WERI-Rb-1 (cell line): ENCODE data around the gene YKT6.

ENCODE experiments used
- DNase-seq: peaks from one replicate; pipeline ENCODE4 v3.0.0-alpha.2; 2020
- H3K27ac ChIP-seq: fragments of 250-450 bp; sonication (Bioruptor Pico); 2 replicates; pipeline ENCODE4 v1.5.1; 2020; ENCODE audit warnings: mild to moderate bottlenecking, moderate library complexity
- H3K27me3 ChIP-seq: fragments of 250-450 bp; sonication (Bioruptor Pico); 2 replicates; pipeline ENCODE4 v1.5.1; 2021; ENCODE audit warnings: mild to moderate bottlenecking, low read depth, moderate library complexity; ENCODE audit not compliant: insufficient read depth, severe bottlenecking
- H3K36me3 ChIP-seq: fragments of 250-450 bp; sonication (Bioruptor Pico); 2 replicates; pipeline ENCODE4 v1.5.1; 2020; ENCODE audit warnings: mild to moderate bottlenecking, moderate library complexity
- H3K4me3 ChIP-seq: 2 replicates; pipeline ENCODE4 v1.5.1; 2011; ENCODE audit warnings: low read depth, mild to moderate bottlenecking, control low read depth, low read length
- H3K9me3 ChIP-seq: fragments of 250-450 bp; sonication (Bioruptor Pico); 2 replicates; pipeline ENCODE4 v1.5.1; 2021; ENCODE audit warnings: mild to moderate bottlenecking, moderate library complexity; ENCODE audit not compliant: severe bottlenecking
- TF ChIP-seq, protein P1 (sequence below): IDR thresholded peaks from 2 replicates; pipeline ENCODE4 v1.5.1; 2011; ENCODE audit warnings: low read depth, mild to moderate bottlenecking, control low read depth, inconsistent platforms, low read length

YKT6 gene

DNA sequence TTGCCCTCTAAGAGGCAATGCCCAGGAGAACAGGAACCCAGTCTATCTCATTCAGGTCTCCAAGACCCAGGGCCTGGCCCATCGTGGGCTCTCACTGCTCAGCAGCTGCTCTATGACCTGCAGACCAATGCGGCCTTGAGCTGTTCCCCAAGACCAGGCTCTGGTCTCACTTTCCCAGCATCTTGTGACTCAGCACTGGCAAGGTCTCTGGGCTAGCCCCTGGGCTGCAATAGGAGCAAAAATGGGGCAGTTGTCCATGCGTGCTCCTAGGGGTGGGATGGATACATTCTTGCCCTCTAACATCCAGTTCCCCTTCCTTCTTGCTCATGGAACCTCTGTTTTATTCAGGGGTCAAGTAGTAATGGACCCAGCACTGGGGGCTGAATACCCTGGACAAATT is 25.0 kb upstream of the YKT6 start:
- Histone ChIP-seq H3K4me3 (no peak overlapping the region), H3K27ac (no peak overlapping the region), H3K27me3 (no peaks in the 10 kb centered on the region), H3K9me3 (no peaks in the 10 kb centered on the region), H3K36me3 (no peaks in the 10 kb centered on the region)
- TF ChIP-seq, protein P1, sequence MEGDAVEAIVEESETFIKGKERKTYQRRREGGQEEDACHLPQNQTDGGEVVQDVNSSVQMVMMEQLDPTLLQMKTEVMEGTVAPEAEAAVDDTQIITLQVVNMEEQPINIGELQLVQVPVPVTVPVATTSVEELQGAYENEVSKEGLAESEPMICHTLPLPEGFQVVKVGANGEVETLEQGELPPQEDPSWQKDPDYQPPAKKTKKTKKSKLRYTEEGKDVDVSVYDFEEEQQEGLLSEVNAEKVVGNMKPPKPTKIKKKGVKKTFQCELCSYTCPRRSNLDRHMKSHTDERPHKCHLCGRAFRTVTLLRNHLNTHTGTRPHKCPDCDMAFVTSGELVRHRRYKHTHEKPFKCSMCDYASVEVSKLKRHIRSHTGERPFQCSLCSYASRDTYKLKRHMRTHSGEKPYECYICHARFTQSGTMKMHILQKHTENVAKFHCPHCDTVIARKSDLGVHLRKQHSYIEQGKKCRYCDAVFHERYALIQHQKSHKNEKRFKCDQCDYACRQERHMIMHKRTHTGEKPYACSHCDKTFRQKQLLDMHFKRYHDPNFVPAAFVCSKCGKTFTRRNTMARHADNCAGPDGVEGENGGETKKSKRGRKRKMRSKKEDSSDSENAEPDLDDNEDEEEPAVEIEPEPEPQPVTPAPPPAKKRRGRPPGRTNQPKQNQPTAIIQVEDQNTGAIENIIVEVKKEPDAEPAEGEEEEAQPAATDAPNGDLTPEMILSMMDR: no peak
- DNase-seq: no peak

GRCh38 chr7:44176486-44176885 is 24.3 kb upstream of the YKT6 start:
- Histone ChIP-seq H3K27me3 (no peaks in the 10 kb centered on the region), H3K27ac (no peak overlapping the region), H3K9me3 (no peaks in the 10 kb centered on the region), H3K4me3 (no peak overlapping the region), H3K36me3 (no peaks in the 10 kb centered on the region)
- TF ChIP-seq, protein P1: no peak
- DNase-seq: no peak

GRCh38 chr7:44177570-44178131 is 23.1 kb upstream of the YKT6 start:
- TF ChIP-seq, protein P1: no peak
- no peaks in the 10 kb centered on the region for H3K36me3 ChIP-seq
- no peak overlapping the region for H3K27ac ChIP-seq
- H3K9me3 ChIP-seq: no peaks in the 10 kb centered on the region
- no peaks in the 10 kb centered on the region for H3K27me3 ChIP-seq
- H3K4me3 ChIP-seq: no peak overlapping the region
- no peak for DNase-seq

DNA sequence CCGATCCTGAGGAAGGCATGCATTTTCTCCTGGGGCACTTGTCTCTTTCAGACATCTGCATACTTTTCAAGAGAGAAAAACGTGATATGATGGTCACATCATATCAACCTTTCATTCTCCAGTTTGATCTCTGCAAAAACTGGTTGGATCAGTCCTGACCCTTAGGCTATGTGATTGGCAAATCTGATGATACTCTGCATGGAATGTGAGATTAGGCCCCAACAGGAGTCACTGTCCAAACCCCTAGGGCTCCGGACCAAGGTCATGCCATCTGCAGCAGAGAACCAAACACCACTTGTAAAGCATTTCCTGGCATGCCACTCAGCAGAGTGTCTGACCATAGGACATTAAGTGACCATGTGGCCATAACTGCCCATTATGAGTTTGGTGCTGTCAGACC is 20.1 kb upstream of the YKT6 start:
- Histone ChIP-seq H3K4me3 (no peak overlapping the region), H3K36me3 (no peaks in the 10 kb centered on the region), H3K27me3 (no peaks in the 10 kb centered on the region), H3K9me3 (peaks cover 2% of the 10 kb centered on the region), H3K27ac (no peak overlapping the region)
- DNase-seq: no peak
- TF ChIP-seq, protein P1: no peak

GRCh38 chr7:44182827-44183226 is 18.0 kb upstream of the YKT6 start:
- Histone ChIP-seq H3K36me3 (no peaks in the 10 kb centered on the region), H3K27ac (no peak overlapping the region), H3K9me3 (peaks cover 2% of the 10 kb centered on the region), H3K4me3 (no peak overlapping the region), H3K27me3 (no peaks in the 10 kb centered on the region)
- TF ChIP-seq, protein P1: no peak
- DNase-seq: no peak

GRCh38 chr7:44183386-44183785 is 17.4 kb upstream of the YKT6 start:
- no peak for DNase-seq
- TF ChIP-seq, protein P1: no peak

More at GRCh38 chr7:44183386-44183785, 17.4 kb upstream of the YKT6 start:
- Histone ChIP-seq H3K9me3 (peaks cover 2% of the 10 kb centered on the region), H3K27me3 (no peaks in the 10 kb centered on the region), H3K27ac (no peak overlapping the region), H3K36me3 (no peaks in the 10 kb centered on the region), H3K4me3 (no peak overlapping the region)
